Vein endothelial cell (primary cell): ENCODE data around the gene PPP2R3B. TPM values are rescaled to one million over a fixed set of nuclear protein-coding genes. Genes with fewer than 3 reads are reported as not detected.

Experiments used
- small RNA-seq: library from RNA; depleted of rRNA; stranded (forward); fragments of <200 nt; gene quantifications from one replicate; pipeline ENCODE3, GENCODE V24; 2012
- total RNA-seq: library from RNA; depleted of rRNA; stranded (reverse); fragments of >200 nt; gene quantifications from 2 replicates; pipeline ENCODE4 v1.2.3, GENCODE V29; 2012

Gene PPP2R3B, protein sequence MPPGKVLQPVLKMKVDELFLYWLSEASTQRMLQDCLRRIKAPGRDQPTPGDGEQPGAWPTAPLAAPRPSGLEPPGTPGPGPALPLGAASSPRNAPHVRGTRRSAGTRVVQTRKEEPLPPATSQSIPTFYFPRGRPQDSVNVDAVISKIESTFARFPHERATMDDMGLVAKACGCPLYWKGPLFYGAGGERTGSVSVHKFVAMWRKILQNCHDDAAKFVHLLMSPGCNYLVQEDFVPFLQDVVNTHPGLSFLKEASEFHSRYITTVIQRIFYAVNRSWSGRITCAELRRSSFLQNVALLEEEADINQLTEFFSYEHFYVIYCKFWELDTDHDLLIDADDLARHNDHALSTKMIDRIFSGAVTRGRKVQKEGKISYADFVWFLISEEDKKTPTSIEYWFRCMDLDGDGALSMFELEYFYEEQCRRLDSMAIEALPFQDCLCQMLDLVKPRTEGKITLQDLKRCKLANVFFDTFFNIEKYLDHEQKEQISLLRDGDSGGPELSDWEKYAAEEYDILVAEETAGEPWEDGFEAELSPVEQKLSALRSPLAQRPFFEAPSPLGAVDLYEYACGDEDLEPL
- total RNA-seq, result 15.0 and 24.8 TPM in 2 replicates

DNA sequence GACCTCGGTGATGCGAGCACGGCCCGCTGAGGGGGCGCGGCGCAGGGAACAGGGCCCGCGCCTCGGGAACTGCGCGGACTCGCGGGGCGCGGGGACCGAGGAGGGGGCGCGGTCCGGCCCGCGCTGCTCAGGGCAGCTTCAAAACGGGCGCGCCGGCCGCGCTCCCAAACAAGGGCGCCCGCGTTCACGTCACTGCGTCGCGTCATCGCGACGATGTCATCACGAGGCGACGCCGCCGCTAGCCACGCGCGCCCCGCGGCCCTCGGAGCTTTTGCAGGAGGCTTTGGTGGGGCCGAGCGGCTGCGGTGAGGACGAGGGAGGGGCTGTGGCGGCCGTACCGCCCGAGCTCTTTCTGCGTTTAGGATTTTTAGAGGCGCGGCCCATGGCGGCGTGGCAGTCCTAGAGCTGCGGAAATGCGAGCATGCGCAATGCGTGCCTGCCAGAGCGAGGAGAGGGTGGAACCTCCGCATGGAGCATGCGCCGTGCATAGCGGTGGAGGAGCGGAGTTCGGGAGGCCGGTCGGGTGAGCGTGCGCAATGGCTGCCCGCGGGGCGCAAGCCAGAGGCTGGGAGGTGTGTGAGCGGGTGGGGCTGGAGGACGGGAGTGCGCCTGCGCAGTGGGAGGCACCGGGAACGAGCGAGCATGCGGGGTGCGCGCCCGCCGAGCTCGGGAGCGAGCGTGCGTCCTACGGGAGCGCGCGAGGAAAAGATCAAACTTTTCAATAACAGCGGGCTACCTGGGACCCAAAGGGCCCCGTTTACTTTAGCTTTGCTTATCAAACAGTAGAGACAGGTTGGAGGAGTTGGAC is at the start of gene PPP2R3B:
Gene PPP2R3B, minus strand, starts transcription at position 140 of the 808 bp plus-strand sequence. CDS start 216 bp downstream, outside the sequence.

GRCh38 chrX:318739-319578 is 67.7 kb downstream of the PPP2R3B start, which contains the start of gene GTPBP6:
GTPBP6 (minus strand) TSS chrX:318796; CDS start chrX:318787, 9 bp downstream.

Small RNAs within 50 kb of the gene (small RNA-seq; reads per million reads assigned to genes)
- not detected for gene RF00017

Other genes starting within 250 kb of the PPP2R3B start
- 5.9 and 8.0 TPM in 2 replicates for gene PLCXD1, start 105.5 kb downstream of the PPP2R3B start, total RNA-seq
- gene GTPBP6, start 68.1 kb downstream of the PPP2R3B start, total RNA-seq, result 43.4 and 45.9 TPM in 2 replicates
- gene SHOX, start 243.9 kb upstream of the PPP2R3B start, total RNA-seq, result not detected in 2 replicates